GM12878 (cell line): ENCODE results near the gene CDCA7. TPM values are rescaled to one million over a fixed set of nuclear protein-coding genes. Genes with fewer than 3 reads are reported as not detected.

Experiments used
- ATAC-seq: fragments of 200-7000 bp; cut with Tn5 transposase; 3 replicates; pipeline ENCODE4 v1.9.1; 2020; ENCODE audit warnings: mild to moderate bottlenecking, moderate library complexity
- BruUV-seq: library from RNA; stranded (reverse); fragments of 400-500 nt; replicated peaks from 2 replicates; lab custom pipeline; 2021; lab: Mats Ljungman, UMichigan
- CTCF ChIA-PET: fragments of 300-600 bp; sonication (Branson Sonifier 250); formaldehyde crosslinking; extraction: SDS; loops from one replicate; lab custom pipeline; 2021; ENCODE audit warnings: inconsistent platforms; lab: Yijun Ruan, JAX
- POLR2A ChIA-PET: fragments of 350-600 bp; formaldehyde crosslinking; extraction: SDS; loops from one replicate; lab custom pipeline; 2021; ENCODE audit warnings: inconsistent platforms; lab: Charles Lee
- RAD21 ChIA-PET: fragments of 300-600 bp; sonication (Branson Sonifier 250); formaldehyde crosslinking; loops from one replicate; lab custom pipeline; 2023; ENCODE audit warnings: antibody characterized with exemption; ENCODE audit not compliant: unreplicated experiment; lab: Charles Lee
- SMC1A ChIA-PET: fragments of 300-600 bp; sonication (Branson Sonifier 250); formaldehyde crosslinking; loops from one replicate; lab custom pipeline; 2023; ENCODE audit not compliant: unreplicated experiment, uncharacterized antibody; lab: Charles Lee
- DNase-seq: peaks from one replicate; pipeline ENCODE4 v3.0.0-alpha.2; 2011; ENCODE audit warnings: low read depth, low spot score
- FAIRE-seq: peaks from 3 replicates; lab custom pipeline; 2011; peaks lifted over from hg19 to GRCh38; lab: Jason Lieb, UNC
- H2AFZ ChIP-seq: 2 replicates; pipeline ENCODE4 v1.6.0; 2011; ENCODE audit warnings: low read depth, low read length, control low read depth; ENCODE audit not compliant: control insufficient read depth
- H3K27ac ChIP-seq: 2 replicates; pipeline ENCODE4 v1.5.1; 2011; ENCODE audit warnings: control low read depth; ENCODE audit not compliant: control insufficient read depth, insufficient read depth
- H3K27me3 ChIP-seq, 2 experiments: replicated peaks in 1 of 2; 2 replicates each; pipeline versions ENCODE4 v1.6.0 to v1.6.1; 2011; ENCODE audit warnings: low read length in 1 of 2; ENCODE audit not compliant: control insufficient read depth in 2 of 2, insufficient read depth in 2 of 2
- H3K36me3 ChIP-seq, 2 experiments: 2 replicates each; pipeline ENCODE4 v1.5.1; 2011; ENCODE audit warnings: low read length in 1 of 2; ENCODE audit not compliant: control insufficient read depth in 2 of 2, insufficient read depth in 2 of 2
- H3K4me1 ChIP-seq: 2 replicates; pipeline ENCODE4 v1.6.1; 2011; ENCODE audit warnings: mild to moderate bottlenecking, low read length, moderate library complexity, mixed read lengths; ENCODE audit not compliant: control insufficient read depth, insufficient read depth
- H3K4me2 ChIP-seq: 2 replicates; pipeline ENCODE4 v1.6.0; 2011; ENCODE audit warnings: control low read depth; ENCODE audit not compliant: control insufficient read depth, insufficient read depth
- H3K4me3 ChIP-seq: fragments of 200-600 bp; sonication (generic); 2 replicates; pipeline ENCODE4 v1.5.1; 2016
- H3K79me2 ChIP-seq: 2 replicates; pipeline ENCODE4 v1.6.0; 2011; ENCODE audit warnings: low read length; ENCODE audit not compliant: control insufficient read depth, insufficient read depth
- H3K9ac ChIP-seq: 2 replicates; pipeline ENCODE4 v1.8.0; 2011; ENCODE audit warnings: low read length, control low read depth, mixed read lengths; ENCODE audit not compliant: control insufficient read depth, insufficient read depth
- H3K9me3 ChIP-seq: replicated peaks from 3 replicates; pipeline ENCODE4 v1.5.1; 2011; ENCODE audit warnings: mild to moderate bottlenecking, low read length; ENCODE audit not compliant: control insufficient read depth, insufficient read depth
- H4K20me1 ChIP-seq: 2 replicates; pipeline ENCODE4 v1.6.0; 2011; ENCODE audit not compliant: control insufficient read depth, insufficient read depth
- CTCF ChIP-seq, 3 experiments: IDR thresholded peaks in 2 of 3; conservative IDR thresholded peaks in 1 of 3; 2 replicates each; pipeline ENCODE4 v1.5.1; 2011; ENCODE audit warnings: low read depth in 3 of 3, low read length in 3 of 3, mild to moderate bottlenecking in 3 of 3, control low read depth in 2 of 3, moderate library complexity in 2 of 3, inconsistent platforms in 1 of 3, mixed read lengths in 1 of 3; ENCODE audit not compliant: control insufficient read depth in 2 of 3, insufficient read depth in 1 of 3; ENCODE audit errors: extremely low read depth in 1 of 3
- E2F4 ChIP-seq: IDR thresholded peaks from 2 replicates; pipeline ENCODE4 v1.6.1; 2012; ENCODE audit warnings: low read depth, low read length, improper control_type of control experiment
- E2F8 ChIP-seq: fragments of 450-650 bp; IDR thresholded peaks from 2 replicates; pipeline ENCODE4 v1.6.1; 2018; ENCODE audit warnings: mild to moderate bottlenecking, low read depth, moderate library complexity; ENCODE audit not compliant: partially characterized antibody
- JUND ChIP-seq: IDR thresholded peaks from 2 replicates; pipeline ENCODE4 v1.6.1; 2012; ENCODE audit warnings: low read depth, mild to moderate bottlenecking, low read length, improper control_type of control experiment, moderate library complexity
- MEF2A ChIP-seq: IDR thresholded peaks from 2 replicates; pipeline ENCODE4 v1.6.1; 2011; ENCODE audit warnings: low read depth, mild to moderate bottlenecking, low read length, moderate library complexity; ENCODE audit not compliant: insufficient read depth
- RBBP5 ChIP-seq: fragments of 200-600 bp; sonication (generic); conservative IDR thresholded peaks from 2 replicates; pipeline ENCODE4 v1.6.1; 2016
- RELB ChIP-seq: fragments of 450-650 bp; IDR thresholded peaks from 2 replicates; pipeline ENCODE4 v1.6.1; 2017; ENCODE audit warnings: low read depth, mild to moderate bottlenecking, moderate library complexity
- SMAD5 ChIP-seq: IDR thresholded peaks from 2 replicates; pipeline ENCODE4 v1.6.1; 2016; ENCODE audit warnings: antibody characterized with exemption, low read depth
- SMARCA5 ChIP-seq: fragments of 450-650 bp; IDR thresholded peaks from 2 replicates; pipeline ENCODE4 v1.6.1; 2017; ENCODE audit warnings: mild to moderate bottlenecking
- SP1 ChIP-seq: IDR thresholded peaks from one replicate; pipeline ENCODE4 v1.6.1; 2011; ENCODE audit warnings: low read depth, low read length
- SREBF2 ChIP-seq: IDR thresholded peaks from 2 replicates; pipeline ENCODE4 v1.6.1; 2012; ENCODE audit warnings: mild to moderate bottlenecking, low read length
- TCF12 ChIP-seq: IDR thresholded peaks from 2 replicates; pipeline ENCODE4 v1.6.1; 2011; ENCODE audit warnings: low read depth, mild to moderate bottlenecking, low read length
- TCF7 ChIP-seq: IDR thresholded peaks from 2 replicates; pipeline ENCODE4 v1.6.1; 2014; ENCODE audit warnings: antibody characterized with exemption, borderline replicate concordance
- ZBTB11 ChIP-seq: fragments of 450-650 bp; formaldehyde crosslinking; IDR thresholded peaks from 2 replicates; pipeline ENCODE4 v1.5.0; 2022; ENCODE audit warnings: mild to moderate bottlenecking, missing genetic modification characterization
- WGBS: methylation state at CpG from one replicate; pipeline ENCODE4 v1.1.6; 2016; ENCODE audit warnings: low lambda C conversion rate; ENCODE audit not compliant: insufficient replicate concordance, insufficient coverage; ENCODE audit errors: missing lambda C conversion rate; 5-methylcytosine and 5-hydroxymethylcytosine counted together
- in situ Hi-C: fragments of 300-500 bp; cut with MboI; formaldehyde crosslinking; loops from 9 replicates; pipeline ENCODE4 v1.14.3; 2018; ENCODE audit warnings: mixed read lengths
- intact Hi-C: fragments of 100-400 bp; cut with micrococcal nuclease; formaldehyde crosslinking; loops from one replicate; pipeline ENCODE4 v1.14.2; 2022; ENCODE audit not compliant: unreplicated experiment
- polyA plus RNA-seq, 11 experiments: library from polyadenylated mRNA; depleted of rRNA in 4 of 11; unstranded in 6 of 11; stranded (reverse) in 5 of 11; fragments of >200 nt; fragmentation: Nextera tagmentation in 4 of 11; fragmentation: Illumina TruSeq in 1 of 11; extraction: Ambion mirVana in 4 of 11; extraction: Trizol in 1 of 11; gene quantifications; 1 replicate in 1 of 11; 2 replicates in 10 of 11; pipeline versions ENCODE4 v1.2.1 to v1.2.3, GENCODE V29; 2011 to 2016; ENCODE audit warnings: inconsistent platforms in 2 of 11, missing spikeins in 2 of 11, low read depth in 1 of 11
- total RNA-seq, 4 experiments: library from RNA; depleted of rRNA in 3 of 4; stranded (reverse); fragments of >200 nt in 3 of 4; fragmentation: Illumina TruSeq in 1 of 4; extraction: Trizol in 1 of 4; gene quantifications; 2 replicates each; pipeline versions ENCODE4 v1.2.1 to v1.2.3, GENCODE V29; 2013 to 2021

CDCA7 gene
- total and polyA plus RNA-seq, 10 of the 15 experiments (the other 5 are each of a cell fraction or from before 2014, with no cell fraction given): 23.5 to 71.3 (median 40.8) TPM

GRCh38 chr2:173414823-173415322 is 60.2 kb downstream of the CDCA7 start:
- no peaks in the 10 kb centered on the region for H3K9me3 ChIP-seq
- ChIA-PET CTCF (no interaction called here), SMC1A (interaction anchor here (0.6 kb wide), 1 partner anchor 12 kb away, joined by 3 read pairs; no protein-coding TSS in a partner anchor), RAD21 (no interaction called here), POLR2A (no interaction called here)
- no peaks in the 10 kb centered on the region for H3K4me1 ChIP-seq
- H3K4me3 ChIP-seq: no peak overlapping the region
- H2AFZ ChIP-seq: no peak overlapping the region
- H3K9ac ChIP-seq: no peak overlapping the region
- H3K36me3 ChIP-seq: no peaks in the 10 kb centered on the region
- 50% methylated on average over 1 of the region's 1 CpG for WGBS
- FAIRE-seq: no peak
- H3K4me2 ChIP-seq: no peak overlapping the region
- TF ChIP-seq RELB: no peak
- TF ChIP-seq ZBTB11: no peak
- TF ChIP-seq SP1: no peak
- TF ChIP-seq MEF2A: no peak
- TF ChIP-seq SMAD5: no peak
- TF ChIP-seq TCF7: no peak
- no peak for TF ChIP-seq RBBP5
- no peak for TF ChIP-seq TCF12
- TF ChIP-seq CTCF (IDR thresholded peaks at IDR 0.05 in 2 of 3, conservative IDR thresholded peaks at IDR 0.05 in 1 of 3; ENCODE audit: control insufficient read depth in 2 of 3, extremely low read depth in 1 of 3, insufficient read depth in 1 of 3, low read depth in 3 of 3, low read length in 3 of 3): no peak
- TF ChIP-seq SREBF2: no peak
- no peak for TF ChIP-seq E2F4
- TF ChIP-seq JUND: no peak
- no peak for TF ChIP-seq E2F8
- no peak for TF ChIP-seq SMARCA5
- DNase-seq: no peak
- peaks cover 0 to 3% of the 10 kb centered on the region in 2 experiments; a peak in 1 of 4 replicates for H3K27me3 ChIP-seq
- intact Hi-C loops: no loop called here
- no peak for ATAC-seq
- no peak overlapping the region for H3K27ac ChIP-seq
- in situ Hi-C loops: no loop called here
- no peaks in the 10 kb centered on the region for H3K79me2 ChIP-seq
- no peaks in the 10 kb centered on the region for H4K20me1 ChIP-seq
- no TSS peak for BruUV-seq
